GM21526 (cell line): ENCODE data around the gene VRK1.

ENCODE experiments used
- ATAC-seq: cut with Tn5 transposase; IDR thresholded peaks from one replicate; pipeline ENCODE4 v1.9.1; 2021; ENCODE audit warnings: moderate library complexity; ENCODE audit not compliant: unreplicated experiment, low FRiP score

Gene VRK1

GRCh38 chr14:96909841-96910364, 112.7 kb downstream of the VRK1 start:
- ATAC-seq, result no peak

GRCh38 chr14:96911499-96912149, 114.4 kb downstream of the VRK1 start:
- ATAC-seq, result no peak

- no peak for ATAC-seq
These were observed 117.5 kb downstream of the VRK1 start for GRCh38 chr14:96914571-96915128.

DNA sequence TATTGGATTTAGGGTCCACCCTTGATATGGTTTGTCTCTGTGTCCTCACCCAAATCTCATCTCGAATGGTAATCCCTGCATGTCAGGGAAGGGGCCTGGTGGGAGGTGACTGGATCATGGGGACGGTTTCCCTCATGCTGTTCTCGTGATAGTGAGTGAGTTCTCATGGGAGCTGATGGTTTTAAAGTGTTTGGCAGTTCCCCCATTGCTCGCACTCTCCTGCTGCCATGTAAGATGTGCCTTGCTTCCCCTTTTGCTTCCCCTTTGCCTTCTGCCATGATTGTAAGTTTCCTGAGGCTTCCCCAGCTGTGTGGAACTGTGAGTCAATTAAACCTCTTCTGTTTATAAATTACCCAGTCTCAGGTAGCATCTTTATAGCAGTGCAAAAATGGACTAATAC, 118.3 kb downstream of the VRK1 start:
- no peak for ATAC-seq

DNA sequence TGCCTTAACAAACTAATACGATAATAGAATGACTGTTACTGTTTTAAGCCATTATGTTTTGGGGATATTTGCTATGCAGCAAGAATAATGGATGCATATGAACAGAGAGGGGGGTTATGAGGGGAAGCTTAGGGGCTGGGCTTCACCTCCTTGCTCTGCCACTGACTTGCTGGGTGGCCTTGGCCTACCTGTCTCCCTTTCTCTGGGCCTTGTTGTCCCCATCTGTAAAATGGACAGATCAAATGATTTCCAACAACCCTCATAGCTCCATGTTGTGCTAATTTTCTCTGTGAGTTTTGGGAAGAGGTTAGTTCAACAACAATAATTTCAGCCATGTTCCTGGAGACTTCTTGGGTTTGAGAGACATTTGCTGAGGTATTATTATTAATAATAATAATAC, 119.6 kb downstream of the VRK1 start:
- ATAC-seq, result no peak

DNA sequence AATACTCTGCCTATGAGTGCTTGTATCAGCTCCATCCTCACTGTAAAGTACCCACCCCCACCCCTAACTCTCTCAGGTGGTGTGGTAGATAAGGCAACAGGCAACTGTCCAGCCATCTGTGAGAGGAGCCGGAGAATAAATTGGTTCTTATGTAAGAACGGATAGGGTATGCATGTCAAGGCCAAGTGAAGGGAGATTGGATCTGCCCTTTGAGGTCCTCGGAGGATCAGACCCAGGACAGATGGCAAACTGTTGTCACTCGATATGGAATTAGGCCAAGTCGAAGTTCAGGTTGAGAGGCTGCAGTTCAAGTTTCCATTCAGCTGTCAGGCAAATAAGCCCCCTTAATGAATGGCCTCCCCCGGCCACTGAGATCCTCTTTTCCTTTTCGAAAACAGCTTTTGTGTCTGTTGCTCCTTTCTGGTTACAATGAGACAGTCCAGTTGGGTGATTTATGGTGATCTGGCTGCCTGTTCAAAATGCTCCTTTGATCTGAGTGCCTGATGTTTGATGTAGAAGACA, 120.3 kb downstream of the VRK1 start:
- no peak for ATAC-seq

GRCh38 chr14:96920023-96920422, 122.8 kb downstream of the VRK1 start:
- no peak for ATAC-seq

GRCh38 chr14:96920820-96921219, 123.6 kb downstream of the VRK1 start:
- ATAC-seq, result no peak

DNA sequence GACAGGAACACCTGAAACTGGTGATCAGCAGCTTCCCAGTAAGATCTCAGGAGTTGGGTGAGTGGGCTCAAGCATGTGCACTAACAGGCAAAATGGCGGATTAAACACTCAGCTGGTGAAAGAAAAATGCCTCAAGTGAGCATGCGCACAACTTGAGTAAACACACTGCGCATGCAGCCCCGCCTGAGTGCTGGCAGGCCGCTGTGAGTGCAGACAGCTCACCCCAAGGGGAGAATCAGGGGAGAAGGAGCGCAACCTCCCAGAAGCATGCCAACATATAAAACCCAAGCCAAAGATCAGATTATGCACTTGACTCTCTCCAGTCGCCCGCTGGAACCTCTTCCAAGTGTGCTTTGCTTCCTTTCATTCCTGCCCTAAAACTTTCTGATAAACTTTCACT, 125.8 kb downstream of the VRK1 start:
- no peak for ATAC-seq

DNA sequence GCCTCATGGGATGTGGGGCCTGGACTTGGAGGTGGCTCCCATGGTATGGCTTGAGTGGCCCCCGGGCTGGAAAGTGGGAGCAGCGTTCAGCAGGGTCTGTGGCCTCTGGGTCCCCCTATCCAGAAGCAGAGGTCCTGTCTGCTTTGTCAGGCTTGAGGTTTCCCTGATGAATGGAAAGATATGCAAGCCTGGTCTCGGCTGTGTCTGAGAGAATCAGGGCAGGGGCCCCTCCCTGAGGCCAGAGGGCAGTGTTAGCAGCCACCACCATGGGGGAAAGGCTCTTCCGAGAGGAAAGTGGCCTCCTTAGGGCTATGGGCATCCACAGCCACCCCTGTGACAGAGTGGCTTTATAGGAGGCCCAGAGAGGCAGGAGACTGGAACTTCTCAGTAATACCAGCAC, 128.2 kb downstream of the VRK1 start:
- ATAC-seq, result no peak

DNA sequence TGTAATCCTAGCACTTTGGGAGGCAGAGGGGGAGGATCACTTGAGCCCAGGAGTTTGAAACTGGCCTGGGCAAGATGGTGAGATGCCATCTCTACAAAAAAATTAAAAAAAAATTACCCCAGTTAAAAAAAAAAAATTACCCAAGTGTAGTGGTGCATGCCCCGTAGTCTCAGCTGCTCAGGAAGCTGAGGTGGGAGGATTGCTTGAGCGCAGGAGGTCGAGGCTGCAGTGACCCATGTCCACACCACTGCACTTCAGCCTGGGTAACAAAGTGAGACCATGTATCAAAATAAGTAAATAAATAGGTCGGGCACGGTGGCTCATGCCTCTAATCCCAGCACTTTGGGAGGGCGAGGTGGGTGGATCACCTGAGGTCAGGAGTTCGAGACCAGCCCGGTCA, 128.8 kb downstream of the VRK1 start:
- no peak for ATAC-seq

DNA sequence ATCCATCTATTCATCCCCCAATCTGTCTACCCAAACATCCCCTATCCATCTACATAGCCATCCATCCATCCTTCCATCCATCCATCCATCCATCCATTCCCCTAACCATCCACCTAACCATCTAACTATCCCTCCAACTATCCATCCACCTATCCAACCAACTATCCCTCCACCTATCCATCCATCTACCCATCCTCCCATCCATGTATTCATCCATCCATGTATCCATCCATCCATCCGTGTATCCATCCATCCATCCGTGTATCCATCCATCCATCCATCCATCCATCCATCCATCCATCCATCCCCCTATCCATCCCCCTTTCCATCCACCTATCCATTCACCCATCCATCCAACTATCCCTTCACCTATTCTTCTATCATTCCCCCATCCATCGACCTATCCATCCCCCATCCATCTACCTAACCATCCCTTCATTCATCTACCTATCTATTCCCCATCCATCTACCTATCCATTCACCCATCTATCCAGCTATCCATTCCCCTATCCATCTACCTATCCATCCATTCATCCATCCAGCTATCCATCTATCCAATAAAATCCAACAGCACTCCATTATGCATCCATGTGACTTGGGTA, 131.7 kb downstream of the VRK1 start:
- no peak for ATAC-seq

DNA sequence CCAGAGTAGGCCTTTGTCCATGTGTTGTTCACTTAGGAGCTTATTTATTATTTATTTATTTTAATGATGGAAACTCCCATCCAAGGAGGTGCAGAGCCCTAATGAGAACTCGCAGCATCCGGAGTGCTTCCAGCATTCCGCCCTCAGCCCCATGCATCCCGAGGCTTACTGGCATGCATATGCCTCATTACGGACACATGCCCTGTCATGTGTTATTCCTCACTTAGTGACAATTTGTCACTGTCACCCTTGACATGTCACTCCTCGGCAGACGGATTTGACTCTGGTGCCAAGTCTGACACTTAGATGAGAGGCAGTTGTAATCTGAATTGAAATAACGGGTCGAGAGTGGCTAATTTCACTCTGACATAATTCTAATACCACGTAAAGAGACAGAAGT, 132.8 kb downstream of the VRK1 start:
- no peak for ATAC-seq

- ATAC-seq, result no peak
These were observed 133.3 kb downstream of the VRK1 start for GRCh38 chr14:96930526-96930925.
